GM12872 (cell line): ENCODE measurements around the gene NR2C2.

ENCODE experiments used
- CTCF ChIP-seq: IDR thresholded peaks from 3 replicates; pipeline ENCODE4 v1.5.1; 2011; ENCODE audit warnings: low read depth, mild to moderate bottlenecking, low read length, moderate library complexity; ENCODE audit not compliant: insufficient read depth

The NR2C2 gene

GRCh38 chr3:14947100-14947885 lies at the start of gene NR2C2:
NR2C2 (plus strand) TSS chr3:14947583; CDS start chr3:15003915, 56,332 bp downstream.
- no peak for TF ChIP-seq CTCF

- 0 out of 3 replicates have a peak, but pooled peaks have one; percentile 1 for TF ChIP-seq CTCF
Observed at GRCh38 chr3:14898929-14899328, 48.5 kb upstream of the NR2C2 start.

GRCh38 chr3:14899993-14900618 lies 47.3 kb upstream of the NR2C2 start:
- TF ChIP-seq CTCF = 0 out of 3 replicates have a peak, but pooled peaks have one; percentile 8

- TF ChIP-seq CTCF = no peak
Observed at GRCh38 chr3:14900881-14901873, 46.2 kb upstream of the NR2C2 start.

GRCh38 chr3:14902719-14903118 lies 44.7 kb upstream of the NR2C2 start:
- no peak for TF ChIP-seq CTCF

- no peak for TF ChIP-seq CTCF
Observed at GRCh38 chr3:14905055-14905657, 42.2 kb upstream of the NR2C2 start.
